Adrenal gland (tissue), 5 donors: Measurements from ENCODE around the gene NOL4L.

Source experiments
- POLR2A ChIP-seq, 2 donors: fragments of 450-650 bp; IDR thresholded peaks; one replicate each; pipeline ENCODE4 v1.6.1; 2017; ENCODE audit warnings: antibody characterized with exemption in 2 of 2, mild to moderate bottlenecking in 2 of 2, moderate library complexity in 1 of 2
- TF ChIP-seq, protein P1 (sequence below), 6 experiments: fragments of 450-650 bp in 4 of 6; fragments of 200-600 bp in 2 of 6; sonication (generic) in 1 of 6; IDR thresholded peaks; 1 replicate in 5 of 6; 2 replicates in 1 of 6; pipeline versions ENCODE4 v1.5.1 to v1.8.0; 2016 to 2021; ENCODE audit warnings: antibody characterized with exemption in 6 of 6, mild to moderate bottlenecking in 2 of 6, moderate library complexity in 1 of 6
- donor health status: DM: no; HTN: no; CAD: no.

DNA sequence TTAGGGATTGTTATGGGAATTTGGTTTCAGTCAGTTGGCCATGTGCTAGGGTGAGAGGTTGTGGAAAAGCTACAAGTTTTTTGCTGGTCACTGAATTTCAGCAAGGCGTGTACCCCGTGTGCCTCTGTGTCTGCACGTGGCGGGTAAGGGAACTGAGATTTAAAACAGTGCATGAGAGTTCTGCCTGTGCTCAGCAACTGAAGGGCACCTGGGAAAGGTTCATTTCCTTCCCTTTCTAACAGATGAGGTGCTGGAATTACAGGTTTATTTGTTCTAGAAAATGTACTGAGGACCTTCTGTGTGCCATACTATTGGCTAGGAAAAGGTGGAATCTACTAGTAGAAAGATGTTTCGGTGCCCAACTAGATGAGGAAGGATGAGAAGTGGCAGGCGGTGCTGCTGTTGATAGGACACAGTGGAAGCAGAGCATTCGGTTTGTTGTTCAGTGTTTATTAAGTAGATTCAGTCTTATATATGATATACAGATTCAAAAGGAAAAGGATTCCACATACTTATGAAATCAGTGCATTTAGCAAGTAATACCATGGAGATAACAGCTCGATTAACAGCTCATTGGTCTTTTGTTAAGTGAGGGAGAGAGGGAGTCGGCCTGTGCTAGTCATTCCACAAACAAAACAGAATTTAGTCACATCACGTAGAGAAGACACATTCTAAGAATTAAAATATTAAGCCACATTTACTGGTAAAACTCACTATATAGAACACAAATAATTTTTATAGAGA, 142.3 kb downstream of the NOL4L start:
- no peak for TF ChIP-seq POLR2A (IDR thresholded peaks at IDR 0.05)
- TF ChIP-seq, protein P1, sequence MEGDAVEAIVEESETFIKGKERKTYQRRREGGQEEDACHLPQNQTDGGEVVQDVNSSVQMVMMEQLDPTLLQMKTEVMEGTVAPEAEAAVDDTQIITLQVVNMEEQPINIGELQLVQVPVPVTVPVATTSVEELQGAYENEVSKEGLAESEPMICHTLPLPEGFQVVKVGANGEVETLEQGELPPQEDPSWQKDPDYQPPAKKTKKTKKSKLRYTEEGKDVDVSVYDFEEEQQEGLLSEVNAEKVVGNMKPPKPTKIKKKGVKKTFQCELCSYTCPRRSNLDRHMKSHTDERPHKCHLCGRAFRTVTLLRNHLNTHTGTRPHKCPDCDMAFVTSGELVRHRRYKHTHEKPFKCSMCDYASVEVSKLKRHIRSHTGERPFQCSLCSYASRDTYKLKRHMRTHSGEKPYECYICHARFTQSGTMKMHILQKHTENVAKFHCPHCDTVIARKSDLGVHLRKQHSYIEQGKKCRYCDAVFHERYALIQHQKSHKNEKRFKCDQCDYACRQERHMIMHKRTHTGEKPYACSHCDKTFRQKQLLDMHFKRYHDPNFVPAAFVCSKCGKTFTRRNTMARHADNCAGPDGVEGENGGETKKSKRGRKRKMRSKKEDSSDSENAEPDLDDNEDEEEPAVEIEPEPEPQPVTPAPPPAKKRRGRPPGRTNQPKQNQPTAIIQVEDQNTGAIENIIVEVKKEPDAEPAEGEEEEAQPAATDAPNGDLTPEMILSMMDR (IDR thresholded peaks at IDR 0.05) = no peak
